Loucy (cell line): ENCODE measurements around the gene BCAS3.

Source experiments
- H2AFZ ChIP-seq: fragments of 200-600 bp; sonication (generic); 2 replicates; pipeline ENCODE4 v1.6.0; 2016; ENCODE audit warnings: antibody characterized with exemption, mild to moderate bottlenecking, low read length, moderate library complexity
- H3F3A ChIP-seq: fragments of 200-600 bp; 2 replicates; pipeline ENCODE4 v1.6.0; 2016; ENCODE audit warnings: antibody characterized with exemption, low read depth, mild to moderate bottlenecking
- H3K27me3 ChIP-seq: fragments of 200-600 bp; sonication (generic); 2 replicates; pipeline ENCODE4 v1.6.1; 2014; ENCODE audit warnings: low read length, mild to moderate bottlenecking; ENCODE audit not compliant: insufficient read depth, poor library complexity, severe bottlenecking
- H3K36me3 ChIP-seq: fragments of 200-600 bp; sonication (generic); 2 replicates; pipeline ENCODE4 v1.6.1; 2016; ENCODE audit warnings: low read length; ENCODE audit not compliant: insufficient read depth
- H3K4me1 ChIP-seq: fragments of 200-600 bp; sonication (generic); 2 replicates; pipeline ENCODE4 v1.5.1; 2014; ENCODE audit warnings: low read length, mild to moderate bottlenecking; ENCODE audit not compliant: insufficient read depth, poor library complexity, severe bottlenecking
- H3K4me2 ChIP-seq: fragments of 200-600 bp; sonication (generic); 2 replicates; pipeline ENCODE4 v1.6.0; 2014; ENCODE audit warnings: antibody characterized with exemption, low read length, low read depth, mild to moderate bottlenecking; ENCODE audit not compliant: poor library complexity, severe bottlenecking
- H3K4me3 ChIP-seq: fragments of 200-600 bp; sonication (generic); 2 replicates; pipeline ENCODE4 v1.5.1; 2014; ENCODE audit warnings: low read length, mild to moderate bottlenecking, mixed read lengths; ENCODE audit not compliant: poor library complexity, severe bottlenecking
- H3K79me2 ChIP-seq: fragments of 200-600 bp; sonication (generic); 2 replicates; pipeline ENCODE4 v1.6.1; 2014; ENCODE audit warnings: low read length; ENCODE audit not compliant: insufficient read depth
- H3K9ac ChIP-seq: fragments of 200-600 bp; sonication (generic); 2 replicates; pipeline ENCODE4 v1.6.0; 2014; ENCODE audit warnings: mild to moderate bottlenecking, low read depth, low read length, moderate library complexity; ENCODE audit not compliant: poor library complexity, severe bottlenecking
- H3K9me2 ChIP-seq: fragments of 200-600 bp; sonication (generic); replicated peaks from 2 replicates; pipeline ENCODE4 v1.6.1; 2016; ENCODE audit warnings: low read depth, low read length, mixed read lengths
- H3K9me3 ChIP-seq: fragments of 200-600 bp; sonication (generic); 2 replicates; pipeline ENCODE4 v1.6.1; 2014; ENCODE audit warnings: mild to moderate bottlenecking, antibody characterized with exemption, low read length, low read depth; ENCODE audit not compliant: insufficient read depth
- H4K20me1 ChIP-seq: fragments of 200-600 bp; sonication (generic); 2 replicates; pipeline ENCODE4 v1.6.0; 2014; ENCODE audit warnings: antibody characterized with exemption, low read length, mild to moderate bottlenecking; ENCODE audit not compliant: insufficient read depth, poor library complexity, severe bottlenecking
- EZH2phosphoT487 ChIP-seq: fragments of 200-600 bp; IDR thresholded peaks from 2 replicates; pipeline ENCODE4 v1.6.1; 2018; ENCODE audit warnings: antibody characterized with exemption, mild to moderate bottlenecking, moderate library complexity, borderline replicate concordance
- TF ChIP-seq, protein P1 (sequence below): fragments of 200-600 bp; sonication (generic); conservative IDR thresholded peaks from 2 replicates; pipeline ENCODE4 v1.5.1; 2014; ENCODE audit warnings: mild to moderate bottlenecking, antibody characterized with exemption, low read length

The BCAS3 gene

GRCh38 chr17:61211236-61211635 lies 533.6 kb downstream of the BCAS3 start:
- no peak overlapping the region for H2AFZ ChIP-seq
- no peak overlapping the region for H3K9ac ChIP-seq
- H3K36me3 ChIP-seq: no peaks in the 10 kb centered on the region
- TF ChIP-seq, protein P1, sequence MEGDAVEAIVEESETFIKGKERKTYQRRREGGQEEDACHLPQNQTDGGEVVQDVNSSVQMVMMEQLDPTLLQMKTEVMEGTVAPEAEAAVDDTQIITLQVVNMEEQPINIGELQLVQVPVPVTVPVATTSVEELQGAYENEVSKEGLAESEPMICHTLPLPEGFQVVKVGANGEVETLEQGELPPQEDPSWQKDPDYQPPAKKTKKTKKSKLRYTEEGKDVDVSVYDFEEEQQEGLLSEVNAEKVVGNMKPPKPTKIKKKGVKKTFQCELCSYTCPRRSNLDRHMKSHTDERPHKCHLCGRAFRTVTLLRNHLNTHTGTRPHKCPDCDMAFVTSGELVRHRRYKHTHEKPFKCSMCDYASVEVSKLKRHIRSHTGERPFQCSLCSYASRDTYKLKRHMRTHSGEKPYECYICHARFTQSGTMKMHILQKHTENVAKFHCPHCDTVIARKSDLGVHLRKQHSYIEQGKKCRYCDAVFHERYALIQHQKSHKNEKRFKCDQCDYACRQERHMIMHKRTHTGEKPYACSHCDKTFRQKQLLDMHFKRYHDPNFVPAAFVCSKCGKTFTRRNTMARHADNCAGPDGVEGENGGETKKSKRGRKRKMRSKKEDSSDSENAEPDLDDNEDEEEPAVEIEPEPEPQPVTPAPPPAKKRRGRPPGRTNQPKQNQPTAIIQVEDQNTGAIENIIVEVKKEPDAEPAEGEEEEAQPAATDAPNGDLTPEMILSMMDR: no peak
- TF ChIP-seq EZH2phosphoT487: no peak
- H3K4me1 ChIP-seq: peaks cover 24% of the 10 kb centered on the region
- H3K4me3 ChIP-seq: no peak overlapping the region
- no peaks in the 10 kb centered on the region for H3K9me3 ChIP-seq
- H3K9me2 ChIP-seq: no peaks in the 10 kb centered on the region
- no peak overlapping the region for H3K4me2 ChIP-seq
- H3K79me2 ChIP-seq: no peaks in the 10 kb centered on the region
- H3K27me3 ChIP-seq: no peaks in the 10 kb centered on the region
- no peaks in the 10 kb centered on the region for H3F3A ChIP-seq
- no peaks in the 10 kb centered on the region for H4K20me1 ChIP-seq

DNA sequence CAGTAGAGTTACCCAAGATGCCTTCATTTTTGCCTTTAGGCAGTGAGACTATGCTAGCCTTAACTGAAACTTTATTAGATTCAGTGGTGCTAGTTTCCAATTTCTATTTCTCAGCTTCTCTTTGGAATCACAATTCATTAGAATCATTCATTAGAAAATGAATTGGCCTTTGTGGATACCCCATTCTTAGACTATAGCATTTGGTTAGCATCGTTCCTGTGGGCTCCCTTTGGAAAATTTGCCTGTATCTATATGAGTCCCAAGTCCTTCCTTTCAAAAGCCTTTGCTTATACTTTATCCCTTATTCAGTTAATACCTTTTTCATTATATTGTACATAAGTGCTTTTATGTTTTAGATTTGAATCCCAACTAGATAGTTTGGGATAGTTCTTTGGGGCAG lies 535.0 kb downstream of the BCAS3 start:
- Histone ChIP-seq H3K9ac (no peak overlapping the region), H3K79me2 (no peaks in the 10 kb centered on the region), H3K9me3 (no peaks in the 10 kb centered on the region), H3K27me3 (no peaks in the 10 kb centered on the region), H4K20me1 (no peaks in the 10 kb centered on the region), H3K9me2 (no peaks in the 10 kb centered on the region), H2AFZ (no peak overlapping the region), H3K4me1 (peaks cover 29% of the 10 kb centered on the region), H3F3A (no peaks in the 10 kb centered on the region), H3K4me2 (no peak overlapping the region), H3K4me3 (no peak overlapping the region), H3K36me3 (no peaks in the 10 kb centered on the region)
- TF ChIP-seq, protein P1: no peak
- no peak for TF ChIP-seq EZH2phosphoT487

GRCh38 chr17:61214753-61215152 lies 537.1 kb downstream of the BCAS3 start:
- H3K27me3 ChIP-seq: no peaks in the 10 kb centered on the region
- no peaks in the 10 kb centered on the region for H3F3A ChIP-seq
- H3K9ac ChIP-seq: no peak overlapping the region
- no peaks in the 10 kb centered on the region for H3K36me3 ChIP-seq
- no peaks in the 10 kb centered on the region for H3K9me3 ChIP-seq
- peaks cover 33% of the 10 kb centered on the region for H3K4me1 ChIP-seq
- H4K20me1 ChIP-seq: no peaks in the 10 kb centered on the region
- no peaks in the 10 kb centered on the region for H3K9me2 ChIP-seq
- H3K4me2 ChIP-seq: no peak overlapping the region
- H2AFZ ChIP-seq: no peak overlapping the region
- no peak overlapping the region for H3K4me3 ChIP-seq
- H3K79me2 ChIP-seq: no peaks in the 10 kb centered on the region
- no peak for TF ChIP-seq EZH2phosphoT487
- TF ChIP-seq, protein P1: no peak
